Endodermal cell (in vitro differentiated cells): Measurements from ENCODE around the gene CTCFL. TPM values are rescaled to one million over a fixed set of nuclear protein-coding genes. Genes with fewer than 3 reads are reported as not detected.

Experiments used
- DNase-seq: peaks from one replicate; pipeline ENCODE4 v3.0.0-alpha.2; 2017
- H3K27ac ChIP-seq: 2 replicates; pipeline ENCODE4 v1.5.1; 2013; ENCODE audit warnings: mild to moderate bottlenecking, low read depth, low read length, moderate library complexity
- H3K27me3 ChIP-seq: 2 replicates; pipeline ENCODE4 v1.6.1; 2013; ENCODE audit warnings: mild to moderate bottlenecking, low read length, moderate library complexity; ENCODE audit not compliant: insufficient read depth, control insufficient read depth, poor library complexity, severe bottlenecking
- H3K36me3 ChIP-seq: 2 replicates; pipeline ENCODE4 v1.7.0; 2013; ENCODE audit warnings: mild to moderate bottlenecking, low read length, moderate library complexity; ENCODE audit not compliant: control insufficient read depth, insufficient read depth
- H3K4me1 ChIP-seq: one replicate; pipeline ENCODE4 v1.7.0; 2013; ENCODE audit warnings: low read length; ENCODE audit not compliant: control insufficient read depth, insufficient read depth
- H3K4me3 ChIP-seq: 2 replicates; pipeline ENCODE4 v1.5.1; 2013; ENCODE audit warnings: mild to moderate bottlenecking, low read length, moderate library complexity
- H3K9ac ChIP-seq: 2 replicates; pipeline ENCODE4 v1.6.1; 2013; ENCODE audit warnings: mild to moderate bottlenecking, low read length, moderate library complexity; ENCODE audit not compliant: poor library complexity, severe bottlenecking; ENCODE audit errors: extremely low read depth
- H3K9me3 ChIP-seq: 2 replicates; pipeline ENCODE4 v1.6.1; 2013; ENCODE audit warnings: mild to moderate bottlenecking, low read length, moderate library complexity; ENCODE audit not compliant: control insufficient read depth
- H3K27ac Mint-ChIP-seq: 2 replicates; pipeline ENCODE4 v1.8.0; 2020; ENCODE audit warnings: mixed read lengths
- H3K27me3 Mint-ChIP-seq: 2 replicates; pipeline ENCODE4 v1.8.0; 2021; ENCODE audit warnings: mild to moderate bottlenecking, mixed read lengths; ENCODE audit not compliant: insufficient read depth
- H3K36me3 Mint-ChIP-seq: 2 replicates; pipeline ENCODE4 v1.8.0; 2020; ENCODE audit warnings: low read depth, mixed read lengths
- H3K4me1 Mint-ChIP-seq: 2 replicates; pipeline ENCODE4 v1.8.0; 2020; ENCODE audit warnings: mixed read lengths
- H3K4me3 Mint-ChIP-seq: 2 replicates; pipeline ENCODE4 v1.8.0; 2020; ENCODE audit warnings: mild to moderate bottlenecking, moderate library complexity, mixed read lengths
- H3K9me3 Mint-ChIP-seq: 2 replicates; pipeline ENCODE4 v1.8.0; 2020; ENCODE audit warnings: mild to moderate bottlenecking, mixed read lengths
- CTCF ChIP-seq: fragments of 200-600 bp; sonication (generic); conservative IDR thresholded peaks from 2 replicates; pipeline ENCODE4 v1.5.0; 2021; ENCODE audit warnings: antibody characterized with exemption, mild to moderate bottlenecking
- WGBS, 2 experiments: methylation state at CpG; one replicate each; pipeline versions ENCODE4 v1.1.5 to v1.1.7; 2013; ENCODE audit warnings: missing lambda C conversion rate in 2 of 2, mixed read lengths in 1 of 2; ENCODE audit not compliant: insufficient coverage in 1 of 2, insufficient read length in 1 of 2; 5-methylcytosine and 5-hydroxymethylcytosine counted together
- total RNA-seq, 2 donors: library from RNA; stranded (reverse); fragmentation: NEBNext Ultra II Directional in 1 of 2; extraction: Animal tissue kit (Norgen Biotek cat#: 25700) in 1 of 2; gene quantifications; 2 replicates in 1 of 2; 3 replicates in 1 of 2; pipeline ENCODE4 v1.2.1, GENCODE V29; 2021

CTCFL gene
- total RNA-seq, 2 donors from 2014 or later: 0.33 to 1.4 TPM

- no peak for DNase-seq
- H3K36me3 Mint-ChIP-seq: no peaks in the 10 kb centered on the region
- Histone ChIP-seq H3K27ac (no peak overlapping the region), H3K27me3 (no peaks in the 10 kb centered on the region), H3K9ac (no peak overlapping the region), H3K9me3 (no peaks in the 10 kb centered on the region), H3K36me3 (no peaks in the 10 kb centered on the region), H3K4me3 (no peak overlapping the region), H3K4me1 (peaks cover 8% of the 10 kb centered on the region)
- no peak overlapping the region for H3K27ac Mint-ChIP-seq
- H3K9me3 Mint-ChIP-seq: no peaks in the 10 kb centered on the region
- 86 to 100% methylated on average over 1 to 4 of the region's 4 CpGs for WGBS, 2 experiments
- no peak overlapping the region for H3K4me3 Mint-ChIP-seq
- peak; percentile 61 for TF ChIP-seq CTCF
- H3K27me3 Mint-ChIP-seq: no peaks in the 10 kb centered on the region
- peaks cover 15% of the 10 kb centered on the region for H3K4me1 Mint-ChIP-seq
These were observed 59.0 kb downstream of the CTCFL start for GRCh38 chr20:57465943-57466342.

GRCh38 chr20:57465486-57465885 is 59.5 kb downstream of the CTCFL start:
- no peaks in the 10 kb centered on the region for H3K36me3 Mint-ChIP-seq
- no peaks in the 10 kb centered on the region for H3K9me3 ChIP-seq
- H3K9ac ChIP-seq: no peak overlapping the region
- no peaks in the 10 kb centered on the region for H3K27me3 ChIP-seq
- H3K36me3 ChIP-seq: no peaks in the 10 kb centered on the region
- WGBS, 2 experiments: 93 to 95% methylated on average over 7 to 8 of the region's 8 CpGs
- peaks cover 10% of the 10 kb centered on the region for H3K4me1 Mint-ChIP-seq
- no peak overlapping the region for H3K27ac Mint-ChIP-seq
- no peaks in the 10 kb centered on the region for H3K27me3 Mint-ChIP-seq
- H3K9me3 Mint-ChIP-seq: no peaks in the 10 kb centered on the region
- H3K4me3 ChIP-seq: no peak overlapping the region
- H3K27ac ChIP-seq: no peak overlapping the region
- DNase-seq: no peak
- H3K4me3 Mint-ChIP-seq: no peak overlapping the region
- H3K4me1 ChIP-seq: peaks cover 5% of the 10 kb centered on the region
- no peak for TF ChIP-seq CTCF

- no peaks in the 10 kb centered on the region for H3K9me3 ChIP-seq
- no peak for DNase-seq
- WGBS, 2 experiments: 86 to 87% methylated on average over 12 to 13 of the region's 13 CpGs
- no peak overlapping the region for H3K27ac ChIP-seq
- TF ChIP-seq CTCF: peak; percentile 63
- Mint-ChIP-seq H3K27me3 (no peaks in the 10 kb centered on the region), H3K36me3 (no peaks in the 10 kb centered on the region), H3K27ac (no peak overlapping the region), H3K4me1 (peaks cover 4% of the 10 kb centered on the region), H3K9me3 (no peaks in the 10 kb centered on the region), H3K4me3 (no peak overlapping the region)
- H3K4me1 ChIP-seq: peaks cover 5% of the 10 kb centered on the region
- H3K27me3 ChIP-seq: no peaks in the 10 kb centered on the region
- H3K4me3 ChIP-seq: no peak overlapping the region
- H3K36me3 ChIP-seq: no peaks in the 10 kb centered on the region
- no peak overlapping the region for H3K9ac ChIP-seq
These were observed 60.2 kb downstream of the CTCFL start for GRCh38 chr20:57464642-57465211.
